K562 (cell line): ENCODE data around the gene ARAP1. TPM values are rescaled to one million over a fixed set of nuclear protein-coding genes. Genes with fewer than 3 reads are reported as not detected.

Experiments used
- ESRRA ChIP-seq: fragments of 450-650 bp; IDR thresholded peaks from 2 replicates; pipeline ENCODE4 v1.6.1; 2014; ENCODE audit warnings: low read depth, mild to moderate bottlenecking, moderate library complexity, borderline replicate concordance
- FOXK2 ChIP-seq, 2 experiments: fragments of 450-650 bp; IDR thresholded peaks in 1 of 2; conservative IDR thresholded peaks in 1 of 2; 2 replicates each; pipeline ENCODE4 v1.6.1; 2016; ENCODE audit warnings: low read depth in 2 of 2, mild to moderate bottlenecking in 1 of 2
- MEF2A ChIP-seq: IDR thresholded peaks from 2 replicates; pipeline ENCODE4 v1.6.1; 2011; ENCODE audit warnings: low read depth, mild to moderate bottlenecking, low read length, moderate library complexity; ENCODE audit not compliant: control insufficient read depth
- NFRKB ChIP-seq: fragments of 450-650 bp; IDR thresholded peaks from 2 replicates; pipeline ENCODE4 v1.6.1; 2016; ENCODE audit warnings: low read depth
- PHF20 ChIP-seq: fragments of 450-650 bp; IDR thresholded peaks from 2 replicates; pipeline ENCODE4 v1.6.1; 2018; ENCODE audit not compliant: partially characterized antibody
- PKNOX1 ChIP-seq: fragments of 450-650 bp; IDR thresholded peaks from 2 replicates; pipeline ENCODE4 v1.6.1; 2016
- PRPF4 ChIP-seq: fragments of 200-400 bp; formaldehyde crosslinking; IDR thresholded peaks from one replicate; pipeline ENCODE4 v1.6.1; 2017; ENCODE audit warnings: low read length, low read depth, mild to moderate bottlenecking; ENCODE audit not compliant: insufficient read depth, poor library complexity, severe bottlenecking
- RAD51 ChIP-seq: fragments of 450-650 bp; IDR thresholded peaks from 2 replicates; pipeline ENCODE4 v1.7.1; 2016; ENCODE audit warnings: low read depth, mild to moderate bottlenecking, borderline replicate concordance
- TAF1 ChIP-seq: IDR thresholded peaks from 2 replicates; pipeline ENCODE4 v1.6.1; 2011; ENCODE audit warnings: mild to moderate bottlenecking, low read length, moderate library complexity; ENCODE audit not compliant: insufficient read depth, control insufficient read depth, severe bottlenecking; ENCODE audit errors: extremely low read depth
- TARDBP ChIP-seq: fragments of 450-650 bp; IDR thresholded peaks from 2 replicates; pipeline ENCODE4 v1.6.1; 2016
- ZBTB17 ChIP-seq: fragments of 450-650 bp; formaldehyde crosslinking; IDR thresholded peaks from 2 replicates; pipeline ENCODE4 v1.4.0; 2020; ENCODE audit warnings: mild to moderate bottlenecking
- ZBTB2 ChIP-seq: fragments of 450-650 bp; IDR thresholded peaks from 2 replicates; pipeline ENCODE4 v1.6.1; 2016; ENCODE audit warnings: antibody characterized with exemption
- ZNF431 ChIP-seq: sonication (generic); formaldehyde crosslinking; IDR thresholded peaks from 2 replicates; pipeline ENCODE4 v1.8.0; 2022; ENCODE audit warnings: mild to moderate bottlenecking, missing genetic modification reagents
- polyA plus RNA-seq, 8 experiments: library from polyadenylated mRNA; depleted of rRNA in 4 of 8; stranded (reverse) in 5 of 8; unstranded in 3 of 8; fragments of >200 nt; fragmentation: Nextera tagmentation in 2 of 8; fragmentation: Illumina TruSeq in 1 of 8; extraction: Ambion mirVana in 2 of 8; extraction: Trizol in 1 of 8; gene quantifications; 2 replicates each; pipeline versions ENCODE4 v1.2.1 to v1.2.3, GENCODE V29; 2011 to 2014; ENCODE audit warnings: inconsistent platforms in 1 of 8, missing spikeins in 1 of 8
- total RNA-seq, 7 experiments: library from RNA; depleted of rRNA in 6 of 7; stranded (reverse); fragments of >200 nt in 6 of 7; fragmentation: Illumina TruSeq in 2 of 7; extraction: Trizol in 2 of 7; gene quantifications; 2 replicates each; pipeline versions ENCODE4 v1.2.1 to v1.2.3, GENCODE V29; 2011 to 2021; ENCODE audit warnings: low replicate concordance in 1 of 7
- TF ChIP-seq, protein P1 (sequence below), 2 experiments: fragments of 450-650 bp; conservative IDR thresholded peaks; 2 replicates each; pipeline ENCODE4 v1.6.1; 2017; ENCODE audit warnings: mild to moderate bottlenecking in 2 of 2, moderate library complexity in 2 of 2
- TF ChIP-seq, protein P2 (sequence below): fragments of 250-450 bp; sonication (Bioruptor Pico); IDR thresholded peaks from 2 replicates; pipeline ENCODE4 v1.4.0; 2020; ENCODE audit warnings: mild to moderate bottlenecking
- TF ChIP-seq, protein P3 (sequence below), 3 experiments: fragments of 200-800 bp in 1 of 3; fragments of 250-450 bp in 1 of 3; fragments of 450-650 bp in 1 of 3; sonication (Bioruptor Pico) in 1 of 3; sonication (Bioruptor generic) in 1 of 3; formaldehyde crosslinking in 1 of 3; IDR thresholded peaks; 2 replicates each; pipeline versions ENCODE4 v1.6.1 to v1.8.0; 2016 to 2022; ENCODE audit warnings: mild to moderate bottlenecking in 2 of 3, missing genetic modification characterization in 2 of 3, missing compliant biosample characterization in 1 of 3, moderate library complexity in 1 of 3

Gene ARAP1
- total and polyA plus RNA-seq, 9 of the 15 experiments (the other 6 are each of a cell fraction or from before 2014, with no cell fraction given), result 0.23 to 67.0 (median 24.6) TPM

GRCh38 chr11:72793425-72794367 is 41.5 kb upstream of the ARAP1 start, which contains the start of gene STARD10 (continued):
- TF ChIP-seq RAD51 (peak; percentile 33; the same call in 1 of the 2 replicates), TAF1 (no peak), PHF20 (peak; percentile 65), ZBTB17 (peak; percentile 68; the same call in 1 of the 2 replicates), ZNF431 (no peak), PKNOX1 (peak; percentile 82), NFRKB (peak; percentile 24; the same call in 1 of the 2 replicates), MEF2A (no peak), ZBTB2 (peak; percentile 92), FOXK2 (conservative IDR thresholded peaks at IDR 0.05 in 1 of 2, IDR thresholded peaks at IDR 0.05 in 1 of 2; ENCODE audit: low read depth in 2 of 2) (peak; percentile 97 to 99), PRPF4 (no peak), TARDBP (peak; percentile 67; the same call in 1 of the 2 replicates), ESRRA (peak; percentile 72)
- TF ChIP-seq, protein P1, sequence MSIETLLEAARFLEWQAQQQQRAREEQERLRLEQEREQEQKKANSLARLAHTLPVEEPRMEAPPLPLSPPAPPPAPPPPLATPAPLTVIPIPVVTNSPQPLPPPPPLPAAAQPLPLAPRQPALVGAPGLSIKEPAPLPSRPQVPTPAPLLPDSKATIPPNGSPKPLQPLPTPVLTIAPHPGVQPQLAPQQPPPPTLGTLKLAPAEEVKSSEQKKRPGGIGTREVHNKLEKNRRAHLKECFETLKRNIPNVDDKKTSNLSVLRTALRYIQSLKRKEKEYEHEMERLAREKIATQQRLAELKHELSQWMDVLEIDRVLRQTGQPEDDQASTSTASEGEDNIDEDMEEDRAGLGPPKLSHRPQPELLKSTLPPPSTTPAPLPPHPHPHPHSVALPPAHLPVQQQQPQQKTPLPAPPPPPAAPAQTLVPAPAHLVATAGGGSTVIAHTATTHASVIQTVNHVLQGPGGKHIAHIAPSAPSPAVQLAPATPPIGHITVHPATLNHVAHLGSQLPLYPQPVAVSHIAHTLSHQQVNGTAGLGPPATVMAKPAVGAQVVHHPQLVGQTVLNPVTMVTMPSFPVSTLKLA (conservative IDR thresholded peaks at IDR 0.05), result peak; percentile 89 to 93
- TF ChIP-seq, protein P2, sequence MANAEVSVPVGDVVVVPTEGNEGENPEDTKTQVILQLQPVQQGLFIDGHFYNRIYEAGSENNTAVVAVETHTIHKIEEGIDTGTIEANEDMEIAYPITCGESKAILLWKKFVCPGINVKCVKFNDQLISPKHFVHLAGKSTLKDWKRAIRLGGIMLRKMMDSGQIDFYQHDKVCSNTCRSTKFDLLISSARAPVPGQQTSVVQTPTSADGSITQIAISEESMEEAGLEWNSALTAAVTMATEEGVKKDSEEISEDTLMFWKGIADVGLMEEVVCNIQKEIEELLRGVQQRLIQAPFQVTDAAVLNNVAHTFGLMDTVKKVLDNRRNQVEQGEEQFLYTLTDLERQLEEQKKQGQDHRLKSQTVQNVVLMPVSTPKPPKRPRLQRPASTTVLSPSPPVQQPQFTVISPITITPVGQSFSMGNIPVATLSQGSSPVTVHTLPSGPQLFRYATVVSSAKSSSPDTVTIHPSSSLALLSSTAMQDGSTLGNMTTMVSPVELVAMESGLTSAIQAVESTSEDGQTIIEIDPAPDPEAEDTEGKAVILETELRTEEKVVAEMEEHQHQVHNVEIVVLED (CRISPR knock-in tag), result peak; percentile 20; the same call in 1 of the 2 replicates
- TF ChIP-seq, protein P3, sequence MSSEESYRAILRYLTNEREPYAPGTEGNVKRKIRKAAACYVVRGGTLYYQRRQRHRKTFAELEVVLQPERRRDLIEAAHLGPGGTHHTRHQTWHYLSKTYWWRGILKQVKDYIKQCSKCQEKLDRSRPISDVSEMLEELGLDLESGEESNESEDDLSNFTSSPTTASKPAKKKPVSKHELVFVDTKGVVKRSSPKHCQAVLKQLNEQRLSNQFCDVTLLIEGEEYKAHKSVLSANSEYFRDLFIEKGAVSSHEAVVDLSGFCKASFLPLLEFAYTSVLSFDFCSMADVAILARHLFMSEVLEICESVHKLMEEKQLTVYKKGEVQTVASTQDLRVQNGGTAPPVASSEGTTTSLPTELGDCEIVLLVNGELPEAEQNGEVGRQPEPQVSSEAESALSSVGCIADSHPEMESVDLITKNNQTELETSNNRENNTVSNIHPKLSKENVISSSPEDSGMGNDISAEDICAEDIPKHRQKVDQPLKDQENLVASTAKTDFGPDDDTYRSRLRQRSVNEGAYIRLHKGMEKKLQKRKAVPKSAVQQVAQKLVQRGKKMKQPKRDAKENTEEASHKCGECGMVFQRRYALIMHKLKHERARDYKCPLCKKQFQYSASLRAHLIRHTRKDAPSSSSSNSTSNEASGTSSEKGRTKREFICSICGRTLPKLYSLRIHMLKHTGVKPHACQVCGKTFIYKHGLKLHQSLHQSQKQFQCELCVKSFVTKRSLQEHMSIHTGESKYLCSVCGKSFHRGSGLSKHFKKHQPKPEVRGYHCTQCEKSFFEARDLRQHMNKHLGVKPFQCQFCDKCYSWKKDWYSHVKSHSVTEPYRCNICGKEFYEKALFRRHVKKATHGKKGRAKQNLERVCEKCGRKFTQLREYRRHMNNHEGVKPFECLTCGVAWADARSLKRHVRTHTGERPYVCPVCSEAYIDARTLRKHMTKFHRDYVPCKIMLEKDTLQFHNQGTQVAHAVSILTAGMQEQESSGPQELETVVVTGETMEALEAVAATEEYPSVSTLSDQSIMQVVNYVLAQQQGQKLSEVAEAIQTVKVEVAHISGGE (CRISPR knock-in tag; IDR thresholded peaks at IDR 0.05), result peak in 1 of 3 experiments; percentile 82; a peak in 2 of 6 replicates
